Psoas muscle (tissue), 8 donors: Measurements from ENCODE around the gene SMO. TPM values are rescaled to one million over a fixed set of nuclear protein-coding genes. Genes with fewer than 3 reads are reported as not detected.

Source experiments
- ATAC-seq, 4 donors: fragments of 200-7000 bp; cut with Tn5 transposase; one replicate each; pipeline ENCODE4 v1.9.1; 2020; ENCODE audit warnings: moderate library complexity in 3 of 4, mild to moderate bottlenecking in 2 of 4
- DNase-seq, 2 donors: peaks; one replicate each; pipeline ENCODE4 v3.0.0-alpha.2; 2020
- H3K27ac ChIP-seq: fragments of 200-600 bp; one replicate; pipeline ENCODE4 v1.8.0; 2022
- H3K27me3 ChIP-seq, 3 donors: fragments of 200-600 bp in 1 of 3; one replicate each; pipeline versions ENCODE4 v1.6.1 to v1.8.0; 2013 to 2022; ENCODE audit warnings: low read length in 2 of 3, mild to moderate bottlenecking in 2 of 3, moderate library complexity in 1 of 3; ENCODE audit not compliant: insufficient read depth in 3 of 3
- H3K36me3 ChIP-seq, 2 donors: fragments of 200-600 bp in 1 of 2; one replicate each; pipeline versions ENCODE4 v1.6.1 to v1.8.0; 2013 to 2022; ENCODE audit warnings: low read depth in 1 of 2, mild to moderate bottlenecking in 1 of 2, moderate library complexity in 1 of 2; ENCODE audit not compliant: insufficient read depth in 1 of 2
- H3K4me1 ChIP-seq: fragments of 200-600 bp; one replicate; pipeline ENCODE4 v1.8.0; 2022
- H3K4me3 ChIP-seq: fragments of 200-600 bp; one replicate; pipeline ENCODE4 v1.8.0; 2022; ENCODE audit warnings: mild to moderate bottlenecking
- H3K9me3 ChIP-seq: fragments of 200-600 bp; one replicate; pipeline ENCODE4 v1.8.0; 2022
- CTCF ChIP-seq: fragments of 200-600 bp; IDR thresholded peaks from one replicate; pipeline ENCODE4 v1.8.0; 2022; ENCODE audit warnings: antibody characterized with exemption
- WGBS, 3 donors: extraction: QIAGEN DNeasy Blood & Tissue Kit; methylation state at CpG; one replicate each; pipeline versions ENCODE4 v1.1.6 to v1.1.7; 2013; 5-methylcytosine and 5-hydroxymethylcytosine counted together
- intact Hi-C, 2 donors: fragments of 100-400 bp; cut with DNase I; formaldehyde crosslinking; loops; one replicate each; pipeline versions ENCODE4 v1.11.0 to v1.14.2; 2022
- polyA plus RNA-seq, 3 donors: library from polyadenylated mRNA; stranded (reverse); fragments of 200-250 nt; gene quantifications; one replicate each; pipeline ENCODE4 v1.2.3, GENCODE V29; 2013
- total RNA-seq, 4 donors: library from RNA; stranded (reverse); fragmentation: NEBNext Ultra II Directional in 2 of 4; extraction: Animal tissue kit (Norgen Biotek cat#: 25700) in 2 of 4; gene quantifications; one replicate each; pipeline versions ENCODE4 v1.2.1 to v1.2.4, GENCODE V29; 2021 to 2023
- donor health status: healthy with polysubstance abuse.
- donor health status: DM: no; HTN: no; CAD: no; lungs with moderate emphysema.
- donor health status: Bipolar disorder and iron deficiency.
- donor health status: healthy.
- donor health status: DM: yes; HTN: yes; CAD: no.
- donor health status: DM: no; HTN: no; CAD: no.
- donor health status: DM: no; HTN: no; CAD: no.
- donor health status: DM: yes; HTN: yes; CAD: no.

Gene SMO
- total and polyA plus RNA-seq, 7 donors: 0.52 to 6.0 (median 1.4) TPM

DNA sequence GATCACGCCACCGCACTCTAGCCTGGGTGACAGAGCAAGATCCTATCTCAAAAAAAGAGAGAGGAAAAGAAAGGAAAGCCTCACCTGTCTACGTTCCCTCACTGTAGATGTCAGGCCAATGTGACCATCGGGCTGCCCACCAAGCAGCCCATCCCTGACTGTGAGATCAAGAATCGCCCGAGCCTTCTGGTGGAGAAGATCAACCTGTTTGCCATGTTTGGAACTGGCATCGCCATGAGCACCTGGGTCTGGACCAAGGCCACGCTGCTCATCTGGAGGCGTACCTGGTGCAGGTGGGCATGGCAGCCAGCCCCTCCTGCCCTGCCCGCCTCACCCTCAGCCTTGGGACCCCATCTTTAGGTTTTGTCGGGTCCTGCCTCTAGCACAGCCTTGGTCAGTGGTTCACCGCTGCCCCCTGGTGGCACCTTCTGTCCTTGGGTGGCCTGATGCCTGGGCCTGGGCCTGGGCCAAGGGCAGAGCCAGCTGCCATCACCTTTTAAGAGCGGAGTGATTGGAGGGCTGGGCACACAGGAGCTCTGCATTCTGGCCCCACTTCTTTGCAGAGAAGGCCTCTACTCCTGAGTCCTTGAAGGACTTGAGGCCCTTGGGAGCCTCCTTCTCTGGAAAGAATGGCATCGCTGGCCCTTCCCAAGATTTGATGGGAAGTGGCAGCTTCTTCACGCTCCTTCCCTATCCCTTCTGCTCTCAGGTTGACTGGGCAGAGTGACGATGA lies 22.0 kb downstream of the SMO start:
- Histone ChIP-seq H3K27ac (no peak overlapping the region), H3K27me3 (no peaks in the 10 kb centered on the region), H3K4me1 (no peaks in the 10 kb centered on the region), H3K36me3 (peaks cover 0 to 33% of the 10 kb centered on the region in 2 donors), H3K4me3 (no peak overlapping the region), H3K9me3 (no peaks in the 10 kb centered on the region)
- ATAC-seq (peak; percentile 87 to 98 (median 94)), DNase-seq (peak; percentile 81 to 91)
- peak; percentile 90 for TF ChIP-seq CTCF
- WGBS, 3 donors: 69 to 75% (median 70%) methylated on average over 16 of the region's 16 CpGs
- intact Hi-C loops: loop anchor here (1.0 to 10.0 kb wide), 4 partner anchors 46 to 434 kb away; no protein-coding TSS in a partner anchor

DNA sequence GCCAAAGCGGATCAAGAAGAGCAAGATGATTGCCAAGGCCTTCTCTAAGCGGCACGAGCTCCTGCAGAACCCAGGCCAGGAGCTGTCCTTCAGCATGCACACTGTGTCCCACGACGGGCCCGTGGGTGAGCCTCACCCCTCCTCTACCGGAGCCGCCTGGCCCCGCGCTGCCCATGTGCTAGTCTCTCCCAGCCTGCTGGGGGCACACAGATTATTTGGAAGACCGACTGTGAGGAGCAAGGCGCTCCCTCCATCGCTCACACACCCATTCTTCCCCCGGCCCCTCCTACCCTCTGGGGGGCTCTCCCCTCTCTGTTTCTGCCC lies 22.5 kb downstream of the SMO start:
- intact Hi-C loops: loop anchor here (1.0 to 10.0 kb wide), 4 partner anchors 46 to 434 kb away; no protein-coding TSS in a partner anchor
- Histone ChIP-seq H3K4me1 (no peaks in the 10 kb centered on the region), H3K27me3 (no peaks in the 10 kb centered on the region), H3K36me3 (peaks cover 0 to 28% of the 10 kb centered on the region in 2 donors), H3K9me3 (no peaks in the 10 kb centered on the region), H3K4me3 (no peak overlapping the region), H3K27ac (no peak overlapping the region)
- DNase-seq (no peak), ATAC-seq (peak in 3 of 4 donors; percentile 6 to 28 (median 9))
- TF ChIP-seq CTCF: no peak
- 79 to 84% (median 80%) methylated on average over 14 of the region's 14 CpGs for WGBS, 3 donors

- WGBS, 3 donors: 92 to 97% (median 95%) methylated on average over 9 to 14 of the region's 14 CpGs
- intact Hi-C loops: loop anchor here (10.0 kb wide), 2 partner anchors 253 to 433 kb away; no protein-coding TSS in a partner anchor
Measured at GRCh38 chr7:129212126-129212525, 23.7 kb downstream of the SMO start.

GRCh38 chr7:129212596-129212995 lies 24.2 kb downstream of the SMO start:
- ATAC-seq (no peak), DNase-seq (no peak)
- peaks cover 0 to 20% of the 10 kb centered on the region in 2 donors for H3K36me3 ChIP-seq
- 81 to 83% (median 83%) methylated on average over 4 of the region's 4 CpGs for WGBS, 3 donors
- H3K4me1 ChIP-seq: no peaks in the 10 kb centered on the region
- no peaks in the 10 kb centered on the region for H3K9me3 ChIP-seq
- TF ChIP-seq CTCF: no peak
- H3K27me3 ChIP-seq: no peaks in the 10 kb centered on the region
- no peak overlapping the region for H3K4me3 ChIP-seq
- H3K27ac ChIP-seq: no peak overlapping the region
- intact Hi-C loops: loop anchor here (10.0 kb wide), 2 partner anchors 252 to 432 kb away; no protein-coding TSS in a partner anchor

More at GRCh38 chr7:129212126-129212525, 23.7 kb downstream of the SMO start:
- H3K27me3 ChIP-seq: no peaks in the 10 kb centered on the region
- no peak for ATAC-seq
- no peak overlapping the region for H3K4me3 ChIP-seq
- no peak for TF ChIP-seq CTCF
- H3K36me3 ChIP-seq: peaks cover 0 to 22% of the 10 kb centered on the region in 2 donors
- H3K4me1 ChIP-seq: no peaks in the 10 kb centered on the region
- no peak overlapping the region for H3K27ac ChIP-seq
- DNase-seq: no peak
- no peaks in the 10 kb centered on the region for H3K9me3 ChIP-seq
